ENCODE measurements around the gene HMGN1. TPM values are rescaled to one million over a fixed set of nuclear protein-coding genes. Genes with fewer than 3 reads are reported as not detected.

Gene HMGN1
- total RNA-seq, 1 donor from 2014 or later = 115 TPM

GRCh38 chr21:39311164-39311563, 37.7 kb downstream of the HMGN1 start:
- DNase-seq (ENCODE audit: low read depth) = no peak

- no peak for DNase-seq (ENCODE audit: low read depth)
These were observed 41.4 kb downstream of the HMGN1 start for GRCh38 chr21:39307466-39307865.

DNA sequence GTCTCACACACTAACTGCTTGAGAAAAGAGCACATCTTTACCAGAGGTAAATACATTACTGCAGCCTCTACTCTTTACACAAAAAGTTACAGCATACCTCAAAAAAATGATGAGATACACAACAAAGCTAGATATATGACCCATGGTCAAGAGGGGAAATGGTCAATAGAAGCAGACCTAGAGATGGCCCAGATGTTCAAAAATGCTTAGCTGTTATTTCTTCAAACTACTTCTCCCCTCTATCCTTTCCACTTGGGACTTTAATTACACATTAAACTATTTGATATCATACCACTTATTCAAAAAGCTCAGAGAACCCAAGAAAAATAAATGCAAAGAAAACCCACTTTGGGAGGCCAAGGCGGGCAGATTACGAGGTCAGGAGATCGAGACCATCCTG, 48.3 kb downstream of the HMGN1 start:
- DNase-seq (ENCODE audit: low read depth) = no peak

DNA sequence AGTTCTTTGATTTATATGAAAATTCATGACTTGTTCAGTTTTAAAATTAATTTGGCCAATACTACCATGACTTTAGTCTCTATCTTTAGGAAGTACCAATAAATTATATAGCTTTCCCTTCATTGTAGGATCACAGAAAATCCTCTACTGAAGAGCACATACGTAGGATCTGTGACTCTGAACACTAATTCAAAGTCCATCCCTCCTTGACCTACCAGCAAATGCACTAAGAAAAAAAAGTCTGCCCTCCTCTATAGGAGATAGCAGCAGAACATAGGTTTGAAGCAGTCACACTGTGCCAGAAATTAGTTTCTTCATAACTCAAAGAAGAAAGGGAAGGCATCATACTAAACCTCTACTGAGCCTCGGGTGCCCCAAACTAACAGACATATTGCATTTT, 52.0 kb downstream of the HMGN1 start:
- no peak for DNase-seq (ENCODE audit: low read depth)

Other genes starting within 250 kb of the HMGN1 start
- 30.2 and 33.7 TPM in 2 replicates for gene PSMG1, start 165.6 kb downstream of the HMGN1 start, total RNA-seq
- gene BRWD1, start 35.5 kb downstream of the HMGN1 start, total RNA-seq = 55.5 TPM in 2 replicates
- gene LCA5L, start 96.7 kb upstream of the HMGN1 start, total RNA-seq = 2.2 and 2.7 TPM in 2 replicates
- gene SH3BGR, start 102.9 kb upstream of the HMGN1 start, total RNA-seq = 17.4 and 24.5 TPM in 2 replicates

Measured in myocyte (in vitro differentiated cells).